ENCODE data around the gene GABRA5.

DNA sequence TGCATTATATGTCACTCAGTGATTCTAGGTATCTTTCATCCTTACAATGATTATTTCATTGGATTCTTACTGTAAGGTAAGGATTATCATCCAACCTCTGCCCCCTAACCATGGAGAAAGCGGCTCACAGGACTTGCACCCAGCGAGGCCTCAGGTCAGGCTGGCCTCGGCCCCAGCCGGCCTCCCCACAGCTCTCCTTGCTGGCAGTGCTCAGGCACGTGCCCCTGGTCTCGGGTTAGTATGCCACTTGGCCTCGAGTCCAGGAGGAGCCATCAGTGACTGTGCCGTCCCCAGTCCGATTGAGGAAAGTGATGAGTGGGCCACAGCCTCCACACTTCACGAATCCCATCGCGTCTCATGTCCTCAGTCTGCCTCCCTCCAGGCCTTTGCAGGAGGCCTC lies 68.5 kb downstream of the GABRA5 start:
- TF ChIP-seq, protein P1, sequence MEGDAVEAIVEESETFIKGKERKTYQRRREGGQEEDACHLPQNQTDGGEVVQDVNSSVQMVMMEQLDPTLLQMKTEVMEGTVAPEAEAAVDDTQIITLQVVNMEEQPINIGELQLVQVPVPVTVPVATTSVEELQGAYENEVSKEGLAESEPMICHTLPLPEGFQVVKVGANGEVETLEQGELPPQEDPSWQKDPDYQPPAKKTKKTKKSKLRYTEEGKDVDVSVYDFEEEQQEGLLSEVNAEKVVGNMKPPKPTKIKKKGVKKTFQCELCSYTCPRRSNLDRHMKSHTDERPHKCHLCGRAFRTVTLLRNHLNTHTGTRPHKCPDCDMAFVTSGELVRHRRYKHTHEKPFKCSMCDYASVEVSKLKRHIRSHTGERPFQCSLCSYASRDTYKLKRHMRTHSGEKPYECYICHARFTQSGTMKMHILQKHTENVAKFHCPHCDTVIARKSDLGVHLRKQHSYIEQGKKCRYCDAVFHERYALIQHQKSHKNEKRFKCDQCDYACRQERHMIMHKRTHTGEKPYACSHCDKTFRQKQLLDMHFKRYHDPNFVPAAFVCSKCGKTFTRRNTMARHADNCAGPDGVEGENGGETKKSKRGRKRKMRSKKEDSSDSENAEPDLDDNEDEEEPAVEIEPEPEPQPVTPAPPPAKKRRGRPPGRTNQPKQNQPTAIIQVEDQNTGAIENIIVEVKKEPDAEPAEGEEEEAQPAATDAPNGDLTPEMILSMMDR (conservative IDR thresholded peaks at IDR 0.05; ENCODE audit: low read length) = no peak
- no peak for TF ChIP-seq EZH2phosphoT487 (IDR thresholded peaks at IDR 0.05; ENCODE audit: borderline replicate concordance, low read depth, low read length)

All from OCI-LY7 (cell line).